IPS DF 6.9 (cell line): ENCODE data around the gene PHPT1.

Experiments used
- DNase-seq: peaks from one replicate; pipeline ENCODE4 v3.0.0-alpha.2; 2013; ENCODE audit warnings: low read depth, low spot score
- H3K27ac ChIP-seq: one replicate; pipeline ENCODE4 v1.5.1; 2013; ENCODE audit warnings: low read length, control low read depth
- H3K27me3 ChIP-seq: 2 replicates; pipeline ENCODE4 v1.6.1; 2013; ENCODE audit warnings: mild to moderate bottlenecking, low read length; ENCODE audit not compliant: control insufficient read depth, insufficient read depth
- H3K36me3 ChIP-seq: 2 replicates; pipeline ENCODE4 v1.6.1; 2013; ENCODE audit warnings: low read length; ENCODE audit not compliant: control insufficient read depth, insufficient read depth
- H3K4me1 ChIP-seq: 2 replicates; pipeline ENCODE4 v1.6.1; 2013; ENCODE audit warnings: low read length; ENCODE audit not compliant: control insufficient read depth, insufficient read depth
- H3K4me3 ChIP-seq: 2 replicates; pipeline ENCODE4 v1.5.1; 2013; ENCODE audit warnings: mild to moderate bottlenecking, low read length
- H3K9me3 ChIP-seq: 2 replicates; pipeline ENCODE4 v1.6.1; 2013; ENCODE audit warnings: low read length, inconsistent platforms; ENCODE audit not compliant: control insufficient read depth, insufficient read depth
- WGBS: extraction: QIAGEN DNeasy Blood & Tissue Kit; methylation state at CpG from one replicate; pipeline ENCODE4 v1.1.7; 2013; ENCODE audit warnings: mixed read lengths, missing lambda C conversion rate; ENCODE audit not compliant: insufficient read length, insufficient coverage; 5-methylcytosine and 5-hydroxymethylcytosine counted together

The PHPT1 gene

DNA sequence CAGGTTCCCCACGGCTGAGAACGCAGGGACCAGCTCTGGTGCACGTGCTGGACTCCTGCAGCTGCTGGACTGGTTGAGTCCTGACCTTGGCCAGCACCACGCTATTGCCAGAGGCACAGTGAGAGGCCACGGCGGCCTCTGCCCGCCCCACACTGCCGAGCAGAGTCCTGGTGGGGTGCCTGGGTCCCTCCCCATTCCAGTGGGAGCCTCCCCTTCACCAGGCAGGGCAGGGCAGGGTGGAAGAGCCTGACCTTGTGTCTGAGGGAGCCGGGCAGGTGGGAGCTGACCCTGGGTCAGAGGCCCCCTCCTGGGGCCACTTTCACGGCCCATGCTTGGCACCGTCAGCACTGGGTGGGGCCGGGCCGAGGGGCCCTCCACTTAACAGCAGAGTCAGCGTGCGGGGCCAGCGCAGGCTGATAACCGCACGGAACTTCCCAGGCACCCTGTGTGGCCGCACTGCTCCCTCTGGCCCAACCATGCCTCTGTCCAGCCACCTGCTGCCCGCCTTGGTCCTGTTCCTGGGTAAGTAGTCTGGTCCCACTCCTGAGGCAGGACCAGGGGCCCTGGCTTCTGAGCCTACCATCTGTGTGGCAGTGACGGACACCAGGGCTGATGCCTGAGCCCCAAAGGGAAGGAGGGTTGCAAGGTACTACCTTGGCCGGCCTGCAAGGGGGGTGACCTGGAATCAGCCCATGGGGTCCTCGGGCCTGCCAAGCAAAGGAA lies 2.9 kb downstream of the PHPT1 start, which contains the start of gene MAMDC4:
MAMDC4 (plus strand) TSS at position 406 of the 723 bp plus-strand sequence; CDS start at position 477, 71 bp downstream.
- no peak for DNase-seq
- WGBS: no CpG with 5 or more reads among the region's 23 CpGs
- H3K27me3 ChIP-seq: no peaks in the 10 kb centered on the region
- no peaks in the 10 kb centered on the region for H3K9me3 ChIP-seq
- H3K4me3 ChIP-seq: no peak within 1 kb of the TSS
- H3K4me1 ChIP-seq: peaks cover 4% of the 10 kb centered on the region; the same call in 1 of the 2 replicates
- H3K27ac ChIP-seq: no peak within 1 kb of the TSS
- H3K36me3 ChIP-seq: no peaks in the 10 kb centered on the region; the same call in 1 of the 2 replicates

DNA sequence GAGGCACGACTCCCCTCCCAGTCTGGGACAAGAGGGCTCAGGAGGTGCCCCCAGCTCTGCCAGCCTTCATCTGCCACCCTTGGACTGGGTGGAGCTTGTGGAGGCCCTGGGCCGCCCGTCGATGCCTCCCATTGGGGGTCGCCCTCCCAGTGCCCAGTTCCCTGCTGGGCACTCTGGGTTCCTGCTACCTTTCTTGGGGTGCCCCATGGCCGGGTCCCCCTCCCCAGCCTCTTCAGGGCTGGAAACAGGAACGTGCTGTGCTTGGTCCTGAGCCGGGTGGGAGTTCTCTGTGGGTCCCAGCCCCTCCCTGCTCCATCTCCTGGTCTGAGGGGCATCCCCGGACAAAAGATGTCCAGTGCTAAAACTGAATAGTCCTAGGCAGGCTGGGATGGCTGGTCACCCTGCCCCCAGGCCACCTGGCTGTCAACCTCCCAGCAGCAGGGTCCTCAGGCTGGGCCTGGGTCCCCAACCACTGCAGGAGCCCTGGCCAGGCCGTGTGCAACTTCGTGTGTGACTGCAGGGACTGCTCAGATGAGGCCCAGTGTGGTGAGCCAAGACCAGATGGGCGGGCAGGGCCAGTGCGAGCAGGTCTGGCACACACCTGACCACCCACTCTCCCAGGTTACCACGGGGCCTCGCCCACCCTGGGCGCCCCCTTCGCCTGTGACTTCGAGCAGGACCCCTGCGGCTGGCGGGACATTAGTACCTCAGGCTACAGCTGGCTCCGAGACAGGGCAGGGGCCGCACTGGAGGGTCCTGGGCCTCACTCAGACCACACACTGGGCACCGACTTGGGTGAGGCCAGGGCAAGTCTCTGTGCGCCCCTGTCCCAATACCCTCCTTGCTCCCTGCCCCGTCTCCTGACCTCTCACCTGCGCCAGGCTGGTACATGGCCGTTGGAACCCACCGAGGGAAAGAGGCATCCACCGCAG lies 3.7 kb downstream of the PHPT1 start:
- H3K4me3 ChIP-seq: no peak overlapping the region
- no peaks in the 10 kb centered on the region for H3K9me3 ChIP-seq
- WGBS: no CpG with 5 or more reads among the region's 29 CpGs
- no peaks in the 10 kb centered on the region; the same call in 1 of the 2 replicates for H3K36me3 ChIP-seq
- H3K4me1 ChIP-seq: peaks cover 4% of the 10 kb centered on the region; the same call in 1 of the 2 replicates
- H3K27ac ChIP-seq: no peak overlapping the region
- DNase-seq: no peak
- no peaks in the 10 kb centered on the region for H3K27me3 ChIP-seq

DNA sequence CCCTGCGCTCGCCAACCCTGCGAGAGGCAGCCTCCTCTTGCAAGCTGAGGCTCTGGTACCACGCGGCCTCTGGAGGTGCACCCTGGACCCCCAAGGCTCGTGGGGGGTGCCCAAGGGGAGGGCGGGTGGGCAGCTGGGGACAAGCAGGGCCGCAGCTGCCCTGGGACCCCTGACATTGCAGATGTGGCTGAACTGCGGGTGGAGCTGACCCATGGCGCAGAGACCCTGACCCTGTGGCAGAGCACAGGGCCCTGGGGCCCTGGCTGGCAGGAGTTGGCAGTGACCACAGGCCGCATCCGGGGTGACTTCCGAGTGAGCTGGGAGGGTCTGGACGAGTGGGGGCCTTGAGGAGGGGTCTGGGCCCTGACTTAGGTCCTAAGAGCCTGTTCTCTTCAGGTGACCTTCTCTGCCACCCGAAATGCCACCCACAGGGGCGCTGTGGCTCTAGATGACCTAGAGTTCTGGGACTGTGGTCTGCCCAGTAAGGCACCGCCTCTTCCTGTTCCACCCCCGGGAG lies 4.4 kb downstream of the PHPT1 start:
- WGBS: no CpG with 5 or more reads among the region's 18 CpGs
- H3K4me1 ChIP-seq: peaks cover 4% of the 10 kb centered on the region; the same call in 1 of the 2 replicates

DNA sequence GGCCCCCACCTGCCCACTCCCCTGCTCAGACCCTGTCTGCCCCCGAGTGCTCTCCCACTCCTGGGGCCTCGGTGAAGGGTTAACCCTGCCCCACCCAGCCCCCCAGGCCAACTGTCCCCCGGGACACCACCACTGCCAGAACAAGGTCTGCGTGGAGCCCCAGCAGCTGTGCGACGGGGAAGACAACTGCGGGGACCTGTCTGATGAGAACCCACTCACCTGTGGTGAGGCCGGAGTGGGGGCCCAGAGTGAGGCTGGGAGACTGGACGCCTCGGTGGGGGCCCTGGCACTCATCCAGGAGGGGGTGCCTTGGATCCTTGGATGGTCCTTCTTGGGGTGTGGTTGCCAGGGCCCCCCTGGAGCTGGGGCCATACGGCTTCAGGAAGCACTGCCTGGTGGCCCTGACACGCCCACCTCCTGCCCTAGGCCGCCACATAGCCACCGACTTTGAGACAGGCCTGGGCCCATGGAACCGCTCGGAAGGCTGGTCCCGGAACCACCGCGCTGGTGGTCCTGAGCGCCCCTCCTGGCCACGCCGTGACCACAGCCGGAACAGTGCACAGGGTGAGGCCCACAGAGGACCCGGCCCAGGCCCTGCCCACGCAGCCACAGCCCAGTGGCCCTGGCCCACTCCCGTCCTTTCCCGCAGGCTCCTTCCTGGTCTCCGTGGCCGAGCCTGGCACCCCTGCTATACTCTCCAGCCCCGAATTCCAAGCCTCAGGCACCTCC lies 5.1 kb downstream of the PHPT1 start:
- no peak overlapping the region for H3K27ac ChIP-seq
- no peak overlapping the region for H3K4me3 ChIP-seq
- H3K4me1 ChIP-seq: peaks cover 4% of the 10 kb centered on the region; the same call in 1 of the 2 replicates
- no peaks in the 10 kb centered on the region; the same call in 1 of the 2 replicates for H3K36me3 ChIP-seq
- no peaks in the 10 kb centered on the region for H3K27me3 ChIP-seq
- H3K9me3 ChIP-seq: no peaks in the 10 kb centered on the region
- WGBS: no CpG with 5 or more reads among the region's 30 CpGs
- DNase-seq: no peak

More for the DNA sequence above, 4.4 kb downstream of the PHPT1 start:
- no peak for DNase-seq
- Histone ChIP-seq H3K36me3 (no peaks in the 10 kb centered on the region; the same call in 1 of the 2 replicates), H3K27me3 (no peaks in the 10 kb centered on the region), H3K27ac (no peak overlapping the region), H3K9me3 (no peaks in the 10 kb centered on the region), H3K4me3 (no peak overlapping the region)

DNA sequence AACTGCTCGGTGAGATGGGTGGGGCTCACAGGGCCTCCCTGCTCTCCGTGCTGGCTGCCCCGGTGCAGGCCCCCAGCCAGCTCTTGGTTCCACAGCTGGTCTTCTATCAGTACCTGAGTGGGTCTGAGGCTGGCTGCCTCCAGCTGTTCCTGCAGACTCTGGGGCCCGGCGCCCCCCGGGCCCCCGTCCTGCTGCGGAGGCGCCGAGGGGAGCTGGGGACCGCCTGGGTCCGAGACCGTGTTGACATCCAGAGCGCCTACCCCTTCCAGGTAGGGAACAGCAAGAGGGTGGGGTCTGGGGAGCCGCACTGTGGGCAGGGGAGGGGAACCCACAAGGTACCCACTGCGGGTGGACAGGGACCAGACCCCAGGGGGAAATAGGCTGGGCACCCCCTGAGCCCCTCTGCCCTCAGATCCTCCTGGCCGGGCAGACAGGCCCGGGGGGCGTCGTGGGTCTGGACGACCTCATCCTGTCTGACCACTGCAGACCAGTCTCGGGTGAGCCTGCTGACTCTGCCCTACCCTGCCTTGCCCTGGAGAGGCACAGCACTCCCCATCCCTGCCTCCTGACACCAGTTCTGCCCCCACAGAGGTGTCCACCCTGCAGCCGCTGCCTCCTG lies 5.7 kb downstream of the PHPT1 start:
- peaks cover 3% of the 10 kb centered on the region; the same call in 1 of the 2 replicates for H3K4me1 ChIP-seq
- no peak for DNase-seq

DNA sequence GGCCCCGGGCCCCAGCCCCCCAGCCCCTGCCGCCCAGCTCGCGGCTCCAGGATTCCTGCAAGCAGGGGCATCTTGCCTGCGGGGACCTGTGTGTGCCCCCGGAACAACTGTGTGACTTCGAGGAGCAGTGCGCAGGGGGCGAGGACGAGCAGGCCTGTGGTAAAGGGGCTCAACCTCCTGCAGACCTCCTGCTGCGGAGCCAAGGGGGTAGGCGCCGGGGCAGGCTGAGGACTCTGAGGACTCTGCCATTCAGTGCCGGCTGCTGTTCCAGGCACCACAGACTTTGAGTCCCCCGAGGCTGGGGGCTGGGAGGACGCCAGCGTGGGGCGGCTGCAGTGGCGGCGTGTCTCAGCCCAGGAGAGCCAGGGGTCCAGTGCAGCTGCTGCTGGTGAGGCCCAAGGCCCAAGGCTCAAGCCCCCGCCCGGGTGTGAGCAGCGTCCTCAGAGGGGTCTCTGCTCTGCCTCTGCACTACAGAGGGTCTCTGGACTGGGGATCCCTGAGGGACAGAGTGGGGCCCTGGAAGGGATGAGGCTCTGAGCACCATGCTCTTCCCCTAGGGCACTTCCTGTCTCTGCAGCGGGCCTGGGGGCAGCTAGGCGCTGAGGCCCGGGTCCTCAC lies 6.4 kb downstream of the PHPT1 start:
- H3K4me1 ChIP-seq: no peaks in the 10 kb centered on the region
- no peaks in the 10 kb centered on the region for H3K27me3 ChIP-seq
- no peaks in the 10 kb centered on the region; the same call in 1 of the 2 replicates for H3K36me3 ChIP-seq
- WGBS: no CpG with 5 or more reads among the region's 26 CpGs
- no peak overlapping the region for H3K4me3 ChIP-seq
- DNase-seq: no peak
- no peak overlapping the region for H3K27ac ChIP-seq
- no peaks in the 10 kb centered on the region for H3K9me3 ChIP-seq

More for the DNA sequence above, 5.7 kb downstream of the PHPT1 start:
- no CpG with 5 or more reads among the region's 23 CpGs for WGBS
- Histone ChIP-seq H3K27ac (no peak overlapping the region), H3K27me3 (no peaks in the 10 kb centered on the region), H3K9me3 (no peaks in the 10 kb centered on the region), H3K36me3 (no peaks in the 10 kb centered on the region; the same call in 1 of the 2 replicates), H3K4me3 (no peak overlapping the region)

DNA sequence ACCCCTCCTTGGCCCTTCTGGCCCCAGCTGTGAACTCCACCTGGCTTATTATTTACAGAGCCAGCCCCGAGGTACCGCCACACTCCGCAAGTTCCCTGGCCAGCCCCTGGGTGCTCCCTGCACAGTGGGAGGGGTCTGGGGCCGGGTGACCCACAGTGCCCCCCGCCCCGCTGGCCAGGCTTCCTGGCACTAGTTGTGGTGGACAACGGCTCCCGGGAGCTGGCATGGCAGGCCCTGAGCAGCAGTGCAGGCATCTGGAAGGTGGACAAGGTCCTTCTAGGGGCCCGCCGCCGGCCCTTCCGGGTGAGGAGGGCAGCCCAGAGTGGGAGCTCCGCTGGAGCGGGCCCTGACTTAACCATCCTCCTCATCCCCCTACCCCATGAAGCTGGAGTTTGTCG lies 6.9 kb downstream of the PHPT1 start:
- no CpG with 5 or more reads among the region's 15 CpGs for WGBS
- Histone ChIP-seq H3K4me3 (no peak overlapping the region), H3K9me3 (no peaks in the 10 kb centered on the region), H3K4me1 (no peaks in the 10 kb centered on the region), H3K27ac (no peak overlapping the region), H3K36me3 (peaks cover 3% of the 10 kb centered on the region; the same call in 1 of the 2 replicates), H3K27me3 (no peaks in the 10 kb centered on the region)
- no peak for DNase-seq

DNA sequence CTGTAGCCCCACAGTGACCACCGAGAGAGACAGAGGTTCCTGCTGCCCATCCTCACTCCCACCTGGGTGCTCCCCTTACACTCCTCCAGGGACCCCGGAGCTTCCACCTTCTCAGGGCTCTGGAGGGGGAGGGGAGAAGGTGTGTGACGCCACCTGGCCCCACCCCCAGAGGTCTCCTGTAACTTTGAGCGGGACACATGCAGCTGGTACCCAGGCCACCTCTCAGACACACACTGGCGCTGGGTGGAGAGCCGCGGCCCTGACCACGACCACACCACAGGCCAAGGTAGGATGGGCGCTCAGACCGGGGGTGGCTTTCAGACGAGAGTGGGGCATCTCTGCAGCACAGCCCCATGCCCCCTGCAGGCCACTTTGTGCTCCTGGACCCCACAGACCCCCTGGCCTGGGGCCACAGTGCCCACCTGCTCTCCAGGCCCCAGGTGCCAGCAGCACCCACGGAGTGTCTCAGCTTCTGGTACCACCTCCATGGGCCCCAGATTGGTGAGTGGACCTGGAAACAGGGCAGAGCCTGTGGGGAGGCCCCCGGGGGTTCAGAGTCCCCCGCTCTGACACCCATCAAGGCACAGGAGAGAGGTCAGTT lies 7.4 kb downstream of the PHPT1 start:
- no peaks in the 10 kb centered on the region for H3K27me3 ChIP-seq
- H3K27ac ChIP-seq: no peak overlapping the region
- no peak overlapping the region for H3K4me3 ChIP-seq
- DNase-seq: no peak
- no CpG with 5 or more reads among the region's 14 CpGs for WGBS
- H3K4me1 ChIP-seq: no peaks in the 10 kb centered on the region
- no peaks in the 10 kb centered on the region for H3K9me3 ChIP-seq
- H3K36me3 ChIP-seq: peaks cover 8% of the 10 kb centered on the region

DNA sequence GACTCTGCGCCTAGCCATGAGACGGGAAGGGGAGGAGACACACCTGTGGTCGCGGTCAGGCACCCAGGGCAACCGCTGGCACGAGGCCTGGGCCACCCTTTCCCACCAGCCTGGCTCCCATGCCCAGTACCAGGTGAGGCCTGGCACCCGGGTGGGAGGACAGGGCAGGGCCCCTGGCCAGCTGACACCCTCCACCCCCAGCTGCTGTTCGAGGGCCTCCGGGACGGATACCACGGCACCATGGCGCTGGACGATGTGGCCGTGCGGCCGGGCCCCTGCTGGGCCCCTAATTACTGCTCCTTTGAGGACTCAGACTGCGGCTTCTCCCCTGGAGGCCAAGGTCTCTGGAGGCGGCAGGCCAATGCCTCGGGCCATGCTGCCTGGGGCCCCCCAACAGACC lies 8.0 kb downstream of the PHPT1 start:
- Histone ChIP-seq H3K4me1 (no peaks in the 10 kb centered on the region), H3K9me3 (no peaks in the 10 kb centered on the region), H3K36me3 (peaks cover 13% of the 10 kb centered on the region), H3K27me3 (no peaks in the 10 kb centered on the region), H3K4me3 (no peak overlapping the region), H3K27ac (no peak overlapping the region)
- WGBS: no CpG with 5 or more reads among the region's 19 CpGs
- no peak for DNase-seq
